GM10847 (cell line): Measurements from ENCODE around the gene YAP1.

Source experiments
- POLR2A ChIP-seq: IDR thresholded peaks from 2 replicates; pipeline ENCODE4 v1.6.1; 2011; ENCODE audit not compliant: insufficient read length; ENCODE audit errors: extremely low read depth

The YAP1 gene

DNA sequence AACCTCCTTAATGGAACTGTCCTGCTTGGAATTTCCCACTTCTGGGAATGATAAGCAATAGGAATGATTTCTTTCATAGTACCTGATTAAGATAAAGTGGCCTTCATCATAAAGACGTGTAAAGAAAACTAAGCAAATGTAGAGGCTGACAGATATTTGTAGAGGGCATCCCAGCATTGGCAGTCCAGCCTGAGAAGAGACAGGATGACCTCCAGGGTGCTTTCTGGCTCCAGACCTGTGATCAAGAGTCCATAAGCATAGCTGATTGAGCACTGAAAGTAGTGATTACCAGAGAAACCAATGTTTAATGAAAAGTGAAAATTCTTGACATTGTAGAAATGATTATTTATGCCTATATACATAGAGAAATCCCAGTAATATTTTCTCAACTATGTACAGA is 33.6 kb downstream of the YAP1 start:
- no peak for TF ChIP-seq POLR2A

DNA sequence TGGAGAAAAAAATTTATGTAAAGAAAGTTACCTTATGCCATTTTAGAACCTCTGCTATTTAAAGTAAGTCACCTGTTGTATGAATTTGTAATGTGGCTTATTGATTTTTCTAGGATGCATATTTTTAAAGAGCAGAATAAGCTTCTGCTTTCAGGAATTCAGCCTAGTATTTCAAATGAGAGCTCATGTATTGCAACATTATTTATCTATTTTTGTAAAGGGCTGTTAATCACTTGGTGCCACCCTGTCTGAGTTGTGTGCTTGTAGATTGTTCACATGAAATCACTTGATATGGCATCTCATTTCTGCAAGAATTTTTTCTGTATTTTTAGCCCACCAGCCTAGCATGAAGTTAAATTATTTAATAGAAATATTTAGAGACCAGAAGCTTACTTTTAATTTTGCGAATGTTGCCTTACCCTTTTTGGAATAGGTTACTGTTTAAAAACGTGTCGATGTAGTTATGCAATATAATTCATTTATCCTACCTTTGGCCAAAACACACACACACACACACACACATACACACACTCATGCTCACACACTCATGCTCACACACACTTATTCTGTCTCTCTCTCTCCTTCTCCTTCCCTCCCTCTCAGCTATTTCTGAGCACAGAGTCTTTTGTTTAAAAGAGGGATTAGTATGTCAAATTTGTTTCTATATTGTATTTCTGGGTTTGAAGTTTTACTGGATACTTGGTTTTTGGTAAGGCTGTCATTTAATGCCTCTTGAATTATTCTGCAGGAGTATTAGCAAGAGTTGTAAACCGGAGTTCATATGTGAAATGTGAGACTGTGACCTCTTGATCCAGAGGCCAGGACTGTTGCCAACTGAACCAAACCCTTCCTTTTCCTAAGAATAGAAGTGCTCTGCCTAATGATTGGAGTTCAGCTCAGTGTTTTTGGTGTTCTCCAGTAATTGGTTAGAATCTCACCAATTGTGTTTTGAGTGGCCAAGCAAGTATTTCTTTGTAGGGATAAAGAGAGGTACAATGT is 34.4 kb downstream of the YAP1 start:
- no peak for TF ChIP-seq POLR2A

DNA sequence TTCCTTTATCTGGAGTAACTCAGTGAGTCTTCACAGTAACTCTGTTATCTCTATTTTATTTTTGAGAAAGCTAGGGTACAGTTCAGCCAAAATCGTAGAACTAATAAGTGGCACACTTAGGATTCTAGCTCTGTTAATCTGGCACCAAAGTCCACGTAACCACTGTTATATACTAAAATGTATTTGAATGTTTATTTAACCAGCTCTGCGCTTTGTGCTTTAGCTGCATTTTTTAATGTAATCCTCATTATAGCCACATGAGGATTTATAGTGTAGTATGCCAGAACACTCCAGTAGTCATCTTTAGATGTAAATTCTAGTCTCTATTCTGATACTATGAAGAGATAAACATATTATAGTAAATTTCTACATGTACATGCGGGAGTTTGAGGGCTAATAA is 36.8 kb downstream of the YAP1 start:
- TF ChIP-seq POLR2A = no peak

DNA sequence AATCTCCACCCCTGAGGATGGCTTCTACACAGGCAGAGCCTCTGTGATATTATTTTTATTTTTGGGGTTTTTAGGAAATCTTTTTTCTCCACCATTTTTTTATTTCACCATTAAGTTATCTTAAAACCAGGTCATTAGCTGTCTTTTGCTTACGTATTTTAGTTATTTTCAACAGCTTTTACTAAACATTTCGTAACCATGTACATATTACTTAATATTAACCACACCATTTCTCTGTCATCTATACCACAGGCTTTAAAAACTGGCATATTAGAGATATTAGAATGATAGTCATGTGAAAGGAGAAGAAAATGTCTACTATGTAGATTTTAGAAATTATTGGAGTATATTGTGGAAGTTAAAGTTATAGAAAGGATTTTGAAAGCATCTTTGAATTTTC is 37.4 kb downstream of the YAP1 start:
- TF ChIP-seq POLR2A = no peak

DNA sequence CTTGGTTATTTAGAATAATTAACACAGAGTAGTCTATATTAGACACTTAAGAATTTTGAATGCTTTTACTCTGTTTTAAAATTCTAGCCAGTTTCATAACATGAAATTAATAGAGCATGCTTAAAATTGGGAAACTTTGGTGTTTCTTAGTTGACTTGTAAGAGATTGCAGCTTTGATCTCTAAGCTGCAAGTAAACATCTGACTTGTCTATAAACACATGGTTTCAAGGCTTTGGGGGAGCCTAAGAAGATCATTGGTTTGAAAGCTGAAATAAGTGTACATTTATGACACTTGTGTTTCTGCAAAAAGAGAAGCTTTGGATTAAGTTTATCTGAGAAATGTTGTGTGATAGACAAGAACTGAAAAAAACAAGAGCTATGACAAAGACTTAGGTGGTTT is 37.8 kb downstream of the YAP1 start:
- no peak for TF ChIP-seq POLR2A

DNA sequence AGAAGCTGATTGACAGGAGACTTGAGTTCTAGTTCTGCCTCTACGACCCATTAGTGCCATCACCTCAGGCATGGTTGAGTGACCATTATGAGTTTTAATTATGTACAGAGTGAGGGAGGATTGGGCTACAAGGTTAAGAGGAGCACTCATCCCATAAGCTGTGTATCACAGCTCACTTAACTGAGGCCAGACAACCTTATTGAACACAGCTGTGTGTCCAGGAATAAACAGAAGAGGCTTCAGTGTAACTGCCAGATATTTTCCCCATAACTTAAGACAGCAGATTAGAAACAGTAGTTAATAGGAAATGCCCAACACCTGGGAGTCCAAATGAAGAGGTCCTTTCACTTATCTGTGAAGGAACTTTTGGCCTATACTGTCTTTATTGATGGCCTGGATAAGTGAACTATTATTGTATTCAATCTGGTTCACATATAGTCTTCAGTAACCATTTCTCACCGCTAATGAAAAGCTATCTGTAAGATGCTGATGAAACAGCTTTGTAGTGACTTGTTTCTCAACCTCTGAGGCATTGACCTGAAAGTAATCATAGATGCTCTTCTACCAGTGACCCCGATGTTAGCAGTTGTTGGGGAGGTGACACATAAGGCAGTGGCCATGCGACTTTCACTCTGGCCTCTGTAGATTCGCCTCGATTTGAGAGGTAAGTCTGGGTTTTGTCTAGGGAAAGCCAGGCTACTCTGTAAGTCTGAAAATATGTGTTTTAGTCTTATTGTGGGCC is 41.7 kb downstream of the YAP1 start:
- no peak for TF ChIP-seq POLR2A

DNA sequence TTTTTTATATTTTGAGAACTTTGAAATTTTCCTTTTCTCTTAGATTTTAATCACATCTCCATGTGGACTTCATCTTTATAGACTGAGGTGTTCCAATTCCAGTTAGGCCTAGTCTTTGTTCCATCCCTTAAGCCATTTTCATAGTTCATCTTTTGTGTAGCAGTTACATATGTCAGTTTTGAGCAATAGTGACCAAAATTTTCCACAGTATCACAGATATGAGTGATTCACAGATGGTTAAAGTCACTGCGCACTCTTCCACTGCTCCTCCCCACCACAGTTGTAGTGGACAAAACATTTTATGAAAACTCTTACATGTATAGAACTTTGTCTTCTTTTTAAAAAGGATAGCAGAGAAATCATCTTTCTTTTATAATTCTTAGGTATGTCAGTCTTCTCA is 42.8 kb downstream of the YAP1 start:
- TF ChIP-seq POLR2A = no peak

DNA sequence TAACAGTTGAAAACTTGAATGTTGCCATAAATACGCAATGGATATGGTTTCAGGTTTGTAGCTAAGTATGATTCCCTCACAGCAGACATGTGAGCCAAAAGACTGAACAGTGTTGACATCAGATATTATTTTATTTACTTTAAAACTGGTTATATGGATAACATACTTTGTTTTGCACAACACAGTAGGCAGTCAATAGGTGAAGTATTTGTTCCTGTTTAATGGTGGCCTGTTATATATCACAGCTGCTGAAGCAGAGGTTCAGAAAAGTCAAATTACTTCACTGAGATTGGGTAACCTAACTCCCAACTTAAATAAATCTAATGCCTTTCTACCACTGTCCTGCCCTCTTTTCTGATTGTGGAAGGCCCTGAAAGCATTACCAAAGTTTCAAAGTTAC is 44.6 kb downstream of the YAP1 start:
- TF ChIP-seq POLR2A = no peak

DNA sequence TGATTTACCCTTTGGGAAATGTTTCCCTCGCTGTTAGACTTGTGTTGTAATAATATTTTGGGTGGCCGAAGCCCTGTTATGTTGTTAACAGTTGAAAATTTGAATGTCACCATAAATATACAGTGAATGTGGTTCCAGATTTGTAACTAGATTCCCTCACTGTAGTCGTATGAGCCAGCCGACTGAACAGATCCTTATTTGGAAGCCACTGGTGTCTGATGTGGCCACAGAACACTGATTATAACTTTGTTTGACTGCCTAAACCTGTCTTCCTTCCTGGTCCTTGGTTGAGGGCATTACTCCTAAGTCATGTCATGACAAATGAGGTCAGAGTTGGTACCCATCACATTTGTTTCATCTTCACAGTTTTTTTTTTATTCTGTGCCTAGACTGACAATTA is 45.4 kb downstream of the YAP1 start:
- TF ChIP-seq POLR2A = no peak

DNA sequence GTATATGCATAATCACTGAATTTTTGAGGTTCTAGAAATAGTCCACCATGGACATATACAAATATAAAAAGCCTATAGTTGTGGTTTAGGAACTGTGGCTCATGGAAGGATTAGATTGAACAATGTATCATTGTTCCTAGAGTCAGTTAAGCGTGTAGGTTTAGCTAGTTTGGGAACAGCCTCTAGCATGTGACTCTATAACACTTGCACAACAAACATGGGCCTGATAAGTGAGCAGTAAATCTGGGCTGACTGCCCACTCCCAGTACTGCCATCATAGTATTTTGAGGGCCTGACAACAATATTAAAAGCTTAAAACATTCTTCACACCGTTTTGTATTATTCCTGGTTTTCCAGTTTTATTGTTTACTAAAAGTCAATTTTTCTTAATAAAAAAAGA is 47.0 kb downstream of the YAP1 start:
- TF ChIP-seq POLR2A = no peak

DNA sequence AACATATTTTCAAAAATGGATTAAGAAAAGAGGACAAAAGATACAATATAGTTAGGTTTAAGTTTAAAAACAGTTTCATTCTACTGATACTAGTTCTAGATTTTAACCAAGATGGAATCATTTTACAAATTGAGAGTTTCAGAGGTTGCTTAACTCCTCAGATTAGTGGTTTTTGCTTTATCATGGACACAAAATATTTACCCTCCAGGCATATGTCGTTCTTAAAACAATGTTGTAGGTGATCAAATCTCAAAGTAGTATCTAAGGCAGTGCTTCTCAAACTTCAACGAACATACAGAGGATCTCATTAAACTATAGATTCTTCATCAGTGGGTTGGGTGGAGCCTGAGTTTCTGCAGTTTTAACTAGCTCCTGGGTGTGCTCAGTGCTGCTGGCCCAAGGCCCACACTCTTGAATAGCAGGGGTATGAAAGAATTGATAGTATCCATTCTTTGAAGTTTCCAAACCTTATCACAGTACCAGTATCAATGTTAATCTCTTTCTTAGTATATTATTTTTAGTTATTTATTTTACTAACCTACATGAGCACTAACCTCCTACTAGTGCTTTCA is 48.0 kb downstream of the YAP1 start:
- TF ChIP-seq POLR2A = no peak

DNA sequence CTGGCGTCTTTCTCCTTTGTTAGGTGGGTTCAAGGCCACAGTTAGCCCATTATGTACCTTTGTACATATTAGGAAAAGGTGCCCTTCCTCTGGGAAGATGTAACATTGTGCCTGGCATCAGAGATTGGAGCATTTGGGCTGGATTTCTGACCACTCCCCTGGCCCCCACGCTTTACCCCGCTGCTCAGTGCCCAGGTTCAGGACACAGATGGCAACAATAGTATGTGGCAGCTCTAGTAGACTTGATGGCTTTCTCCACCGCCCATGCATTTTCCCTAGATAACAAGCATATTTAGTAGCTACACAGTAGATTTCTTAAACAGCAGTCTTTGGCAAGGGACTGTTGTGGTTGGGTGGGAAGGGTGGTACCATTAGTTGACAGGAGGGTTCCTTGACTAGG is 53.1 kb downstream of the YAP1 start:
- no peak for TF ChIP-seq POLR2A

DNA sequence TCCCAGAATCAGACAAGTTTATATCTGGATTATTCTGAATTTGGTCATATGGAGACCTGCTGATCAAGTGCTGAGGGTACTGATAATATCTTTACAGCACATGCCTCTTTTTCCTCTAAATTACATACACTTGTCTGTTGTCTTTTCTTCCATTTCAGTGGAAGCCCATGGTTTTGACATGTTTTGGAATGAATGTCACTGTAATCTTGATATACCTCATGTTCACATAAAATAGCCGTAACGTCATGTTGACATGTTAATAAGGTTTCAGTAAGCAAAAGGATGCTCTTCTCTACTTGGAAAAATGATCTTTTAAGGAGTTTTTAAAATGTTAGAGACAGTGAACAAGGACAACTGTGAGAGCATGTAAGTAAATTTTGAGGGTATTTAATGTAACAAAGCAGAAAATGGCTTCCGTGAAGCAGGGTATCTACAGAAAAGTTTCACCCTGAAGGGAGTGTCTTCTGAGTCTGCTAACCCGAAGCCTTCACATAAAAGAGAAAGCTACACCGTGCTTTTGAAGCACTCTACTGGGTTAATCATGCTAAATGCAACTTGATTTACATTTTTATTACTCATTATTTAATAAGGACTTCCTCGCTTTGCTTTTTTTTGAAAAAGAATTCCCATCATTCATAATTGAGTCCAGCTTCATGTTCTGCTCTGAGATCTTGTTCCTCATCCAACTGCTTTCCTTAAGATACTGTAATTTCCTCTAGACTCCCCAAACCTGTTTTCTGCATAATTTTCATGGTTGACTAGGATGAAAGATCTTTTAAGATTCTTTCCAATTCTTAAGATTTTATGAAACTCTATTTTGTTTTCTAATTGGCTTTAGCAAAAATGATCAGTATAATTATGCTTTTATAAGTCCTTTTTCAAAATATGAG is 56.2 kb downstream of the YAP1 start:
- no peak for TF ChIP-seq POLR2A

DNA sequence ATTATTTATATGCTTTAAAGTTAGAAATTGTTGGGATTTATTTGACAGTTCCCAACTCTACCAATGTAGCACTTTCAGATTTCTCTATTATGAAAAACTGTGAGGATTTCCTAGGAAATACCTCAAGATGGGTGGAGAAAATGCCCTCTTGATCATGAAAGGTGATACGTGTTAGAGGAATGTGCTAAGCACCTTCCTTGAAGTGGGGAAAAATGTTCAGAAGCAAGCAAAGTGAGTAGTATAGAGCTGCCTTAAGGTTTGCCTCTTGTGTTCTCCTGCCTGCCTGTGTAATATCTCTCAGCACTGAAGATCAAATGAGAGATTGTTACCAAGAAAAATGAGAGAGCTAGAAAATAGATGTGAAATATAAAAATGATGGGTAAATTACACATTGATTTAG is 58.2 kb downstream of the YAP1 start:
- TF ChIP-seq POLR2A = no peak

DNA sequence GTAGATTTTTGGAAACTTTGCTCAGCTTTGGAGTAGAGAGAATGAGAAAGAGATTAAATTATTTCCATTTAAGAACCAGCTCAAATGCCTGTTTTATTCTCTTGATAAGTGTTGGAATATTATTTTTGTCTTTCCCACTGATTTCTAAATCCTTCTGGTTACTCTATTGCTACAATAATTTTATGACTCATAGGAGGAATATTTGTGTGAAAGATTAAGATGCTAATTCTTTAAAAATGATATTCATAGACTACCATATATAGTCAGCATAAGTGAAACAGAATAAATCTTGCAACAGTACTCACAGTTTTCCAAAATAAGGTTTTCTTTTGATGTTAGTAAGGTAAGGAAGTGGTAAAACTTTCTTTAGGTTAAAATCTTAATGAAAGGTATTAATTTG is 60.9 kb downstream of the YAP1 start:
- no peak for TF ChIP-seq POLR2A

DNA sequence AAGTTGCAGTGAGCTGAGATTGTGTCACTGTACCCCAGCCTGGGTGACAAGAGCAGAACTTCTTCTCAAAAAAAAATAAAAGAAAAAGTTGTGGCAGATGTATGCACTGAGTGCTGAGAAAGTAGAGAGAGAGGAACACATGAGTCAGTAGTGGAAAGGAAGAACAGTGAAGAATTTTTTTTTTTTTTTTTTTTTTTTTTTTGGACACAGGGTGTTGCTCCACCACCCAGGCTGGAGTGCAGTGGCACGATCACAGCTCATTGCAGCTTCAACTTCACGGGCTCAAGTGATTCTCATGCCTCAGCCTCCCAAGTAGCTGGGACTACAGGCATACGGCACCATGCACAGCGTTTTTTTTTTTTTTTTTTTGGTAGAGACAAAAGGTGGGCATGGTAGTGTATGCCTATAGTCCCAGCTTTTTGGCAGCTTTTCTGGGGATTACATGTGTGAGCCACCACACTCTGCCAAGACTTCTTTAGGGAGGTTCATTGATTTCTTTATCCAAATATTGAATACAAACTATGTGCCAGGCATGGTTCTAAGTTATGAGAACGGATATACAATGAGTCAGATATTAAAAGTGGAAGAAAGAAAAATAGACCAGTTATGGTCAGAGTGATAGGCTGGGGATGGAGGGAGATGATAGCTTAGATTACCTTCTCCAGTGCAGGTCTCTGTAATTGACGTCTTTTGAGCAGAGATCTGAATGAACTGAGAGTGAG is 62.0 kb downstream of the YAP1 start:
- TF ChIP-seq POLR2A = no peak
